HG03442 (cell line): ENCODE results near the gene PARP1.

Experiments
- ATAC-seq: cut with Tn5 transposase; IDR thresholded peaks from one replicate; pipeline ENCODE4 v1.9.1; 2021; ENCODE audit warnings: mild to moderate bottlenecking, moderate library complexity; ENCODE audit not compliant: unreplicated experiment

PARP1 gene

GRCh38 chr1:226408285-226409184, 642 bp upstream of the PARP1 start:
- no peak for ATAC-seq

DNA sequence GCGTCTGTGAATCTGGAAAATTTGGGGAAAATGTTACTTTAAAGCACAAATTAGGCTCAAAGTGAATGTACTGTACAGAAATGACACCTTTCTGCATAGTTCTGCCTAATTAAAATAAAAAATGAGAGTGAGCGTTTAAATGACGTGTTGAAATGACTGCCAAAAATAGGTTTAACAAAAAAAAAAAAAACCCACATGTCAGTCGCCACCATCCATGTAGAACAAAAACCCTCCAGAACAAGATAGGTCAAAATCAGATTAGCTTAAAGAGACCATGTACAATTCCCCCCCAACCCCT, 745 bp downstream of the PARP1 start:
- no peak for ATAC-seq

- ATAC-seq = no peak
Observed at GRCh38 chr1:226406401-226406881, 1.5 kb downstream of the PARP1 start.

DNA sequence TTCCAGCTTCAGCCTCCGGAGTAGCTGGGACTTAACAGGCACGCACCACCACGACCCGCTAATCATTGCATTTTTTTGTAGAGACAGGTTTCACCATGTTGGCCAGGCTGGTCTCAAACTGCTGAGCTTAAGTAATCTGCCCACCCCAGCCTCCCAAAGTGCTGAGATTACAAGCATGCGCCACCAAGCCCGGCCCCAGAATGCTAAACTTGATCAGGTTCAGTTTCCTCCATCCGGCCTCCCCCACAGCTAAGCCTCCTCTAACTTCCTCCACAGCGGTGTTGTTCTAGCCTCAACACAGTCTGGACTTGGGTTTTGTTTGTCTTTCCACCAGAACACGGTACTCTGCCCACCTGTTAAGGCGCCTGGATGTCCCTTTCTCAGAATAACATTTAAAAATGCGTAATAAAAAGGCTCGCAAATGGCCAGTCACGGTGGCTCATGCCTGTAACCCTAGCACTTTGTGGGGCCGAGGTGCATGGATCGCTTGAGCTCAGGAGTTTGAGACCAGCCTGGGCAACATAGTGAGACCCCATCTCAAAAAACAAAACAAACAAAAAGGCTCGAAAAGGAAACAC, 2.4 kb downstream of the PARP1 start:
- no peak for ATAC-seq

GRCh38 chr1:226404904-226405222, 3.0 kb downstream of the PARP1 start:
- no peak for ATAC-seq

DNA sequence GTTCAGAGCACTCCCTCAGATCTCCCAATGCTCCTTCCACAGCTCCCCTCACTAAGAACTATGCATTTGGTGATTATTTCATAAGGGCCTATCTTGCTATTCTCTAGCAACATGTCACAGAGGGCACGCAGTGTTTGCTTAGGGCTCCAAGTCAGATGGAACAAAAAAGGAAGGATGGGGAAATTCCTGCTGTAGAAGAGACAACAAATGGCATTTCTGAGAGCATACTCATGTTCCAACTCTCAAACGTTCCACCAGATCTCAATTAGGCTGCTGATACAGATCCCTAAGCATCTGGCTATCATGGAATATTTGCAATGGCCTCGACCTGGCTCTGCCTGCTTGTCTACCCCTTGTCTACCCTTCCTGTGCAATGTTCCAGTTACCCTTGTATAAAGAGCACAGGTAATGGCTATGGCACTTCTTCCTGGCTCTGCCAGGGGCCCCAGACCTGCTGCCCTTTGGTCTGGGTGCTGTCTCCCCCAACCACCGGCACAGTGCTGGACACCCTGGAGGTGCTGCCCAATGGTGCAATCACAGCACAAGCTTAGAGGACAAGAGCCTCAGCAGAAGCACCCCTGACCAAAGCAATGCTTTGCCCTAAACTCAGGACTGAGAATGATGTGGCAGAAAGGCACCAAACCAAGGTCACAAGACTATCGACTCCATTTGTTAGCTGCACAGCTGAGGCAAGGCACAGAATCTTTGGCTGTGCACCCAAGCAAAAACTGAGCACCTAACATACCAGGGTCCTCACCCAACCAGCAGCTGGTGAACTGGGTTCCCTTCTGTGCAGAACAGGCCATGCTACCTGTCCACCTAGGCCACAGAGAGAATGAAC, 3.6 kb downstream of the PARP1 start:
- no peak for ATAC-seq

GRCh38 chr1:226403201-226404034, 4.5 kb downstream of the PARP1 start:
- ATAC-seq = no peak

DNA sequence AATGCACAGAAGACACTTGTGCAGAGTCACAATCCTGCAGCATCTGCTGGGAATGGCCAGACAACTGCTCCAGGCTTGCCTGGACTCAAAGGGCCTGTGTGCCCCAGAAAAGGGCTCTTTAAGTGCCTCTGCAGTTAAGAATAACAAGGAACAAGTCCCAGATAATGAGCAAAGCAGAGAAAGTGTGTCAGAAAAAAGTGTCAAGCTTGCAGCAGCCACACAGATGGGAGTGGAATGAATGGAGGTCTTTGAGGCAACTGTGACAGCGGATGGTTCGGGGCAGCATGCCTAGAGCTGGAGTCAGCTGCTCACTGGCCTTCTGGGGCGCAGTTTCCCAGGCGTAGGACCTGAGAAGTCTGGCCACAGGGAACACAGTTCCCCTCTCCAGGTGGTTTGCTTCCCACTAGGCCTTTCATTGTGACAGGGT, 5.1 kb downstream of the PARP1 start:
- no peak for ATAC-seq

DNA sequence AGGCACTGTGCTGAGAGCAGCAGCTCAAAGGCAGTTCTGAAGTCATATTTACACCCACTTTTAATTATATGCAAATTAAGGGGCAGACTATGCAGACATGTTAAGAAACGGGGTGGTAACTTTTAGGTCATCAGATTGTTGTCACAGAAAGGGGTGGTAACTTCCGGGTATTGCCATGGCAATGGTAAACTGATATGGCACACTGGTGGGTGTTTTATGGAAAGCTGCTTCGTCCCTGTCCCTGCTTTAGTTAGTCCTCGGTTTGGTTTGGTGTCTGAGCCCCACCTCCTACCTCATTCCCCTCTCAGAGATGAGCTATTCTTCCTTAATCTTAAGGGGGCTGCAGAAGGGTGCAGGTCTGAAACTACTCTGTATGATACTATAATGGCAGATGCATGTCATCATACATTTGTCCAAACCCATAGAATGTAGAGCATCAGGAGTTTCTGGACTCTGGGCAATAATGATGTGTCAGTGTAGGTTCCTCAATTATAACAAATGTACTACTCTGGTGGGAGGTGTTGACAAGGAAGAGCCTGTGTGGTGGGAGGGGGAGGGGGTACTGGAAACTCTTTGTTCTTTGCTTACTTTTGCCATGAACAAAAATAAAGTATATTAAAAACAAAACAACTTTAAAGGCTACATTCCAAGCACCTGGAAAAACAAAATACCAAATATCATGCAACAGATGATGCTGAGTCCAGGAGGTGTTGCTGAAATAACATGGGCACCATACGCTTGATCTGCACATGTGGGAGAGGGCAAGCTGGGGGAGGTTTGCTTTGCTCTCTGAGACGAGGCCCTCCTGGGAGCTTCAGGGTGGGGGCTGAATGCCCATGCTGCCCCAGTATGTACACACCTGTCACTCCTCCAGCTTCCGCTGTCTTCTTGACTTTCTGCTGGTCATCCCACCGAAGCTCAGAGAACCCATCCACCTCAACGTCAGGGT, 6.3 kb downstream of the PARP1 start:
- ATAC-seq = no peak

- no peak for ATAC-seq
Observed at GRCh38 chr1:226400519-226401354, 7.2 kb downstream of the PARP1 start.

GRCh38 chr1:226397955-226398636, 9.8 kb downstream of the PARP1 start:
- no peak for ATAC-seq

DNA sequence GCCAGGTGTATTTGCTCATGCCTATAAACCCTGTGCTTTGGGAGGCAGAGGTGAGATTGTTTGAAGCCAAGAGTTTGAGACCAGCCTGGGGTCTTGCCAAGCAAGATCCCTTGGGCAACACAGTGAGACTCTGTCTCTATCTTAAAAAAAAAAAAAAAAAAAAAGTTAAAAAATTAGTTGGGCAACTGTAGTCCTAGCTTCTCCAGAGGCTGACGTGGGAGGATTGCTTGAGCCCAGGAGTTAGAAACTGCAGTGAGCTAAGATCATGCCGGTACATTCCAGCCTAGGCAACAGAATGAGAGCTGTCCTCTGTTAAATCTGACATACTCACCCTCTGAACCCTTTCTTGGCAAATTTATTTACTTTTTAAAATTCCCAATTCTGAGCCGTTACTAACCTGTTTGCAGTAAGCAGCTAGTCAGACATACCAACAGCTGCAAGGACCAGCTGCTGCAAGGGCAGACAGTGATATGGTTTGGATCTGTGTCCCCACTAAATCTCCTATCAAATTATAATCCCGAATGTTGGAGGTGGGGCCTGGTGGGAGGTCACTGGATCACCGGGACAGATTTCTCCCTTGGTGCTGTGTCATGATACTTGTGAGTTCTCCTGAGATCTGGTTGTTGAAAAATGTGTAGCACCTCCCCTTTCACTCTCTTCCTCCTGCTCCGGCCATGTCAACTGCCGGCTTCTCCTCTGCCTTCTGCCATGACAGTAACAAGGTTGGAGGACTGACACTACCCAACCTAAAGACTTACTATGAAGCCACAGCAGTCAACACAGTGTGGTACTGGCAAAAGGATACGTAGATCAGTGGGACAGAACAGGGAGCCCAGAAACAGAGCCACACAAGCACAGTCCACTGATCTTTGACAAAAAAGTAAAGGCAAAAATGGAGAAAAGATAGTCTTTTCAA, 10.6 kb downstream of the PARP1 start:
- ATAC-seq = no peak

DNA sequence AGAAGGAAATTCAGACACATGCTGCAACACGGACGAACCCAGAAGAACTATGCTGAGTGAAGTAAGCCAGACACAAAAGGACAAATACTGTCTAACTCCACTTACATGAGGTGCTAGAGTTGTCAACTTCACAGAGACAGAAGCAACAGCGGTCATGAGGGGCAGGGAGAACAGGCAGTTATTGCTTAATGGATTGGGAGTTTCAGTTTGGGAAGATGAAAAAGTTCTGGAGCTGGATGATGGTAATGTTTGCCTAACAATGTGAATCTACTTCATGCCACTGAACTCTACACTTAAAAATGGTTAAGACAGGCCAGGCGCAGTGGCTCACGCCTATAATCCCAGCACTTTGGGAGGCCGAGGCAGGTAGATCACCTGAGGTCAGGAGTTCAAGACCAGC, 12.1 kb downstream of the PARP1 start:
- ATAC-seq = no peak

DNA sequence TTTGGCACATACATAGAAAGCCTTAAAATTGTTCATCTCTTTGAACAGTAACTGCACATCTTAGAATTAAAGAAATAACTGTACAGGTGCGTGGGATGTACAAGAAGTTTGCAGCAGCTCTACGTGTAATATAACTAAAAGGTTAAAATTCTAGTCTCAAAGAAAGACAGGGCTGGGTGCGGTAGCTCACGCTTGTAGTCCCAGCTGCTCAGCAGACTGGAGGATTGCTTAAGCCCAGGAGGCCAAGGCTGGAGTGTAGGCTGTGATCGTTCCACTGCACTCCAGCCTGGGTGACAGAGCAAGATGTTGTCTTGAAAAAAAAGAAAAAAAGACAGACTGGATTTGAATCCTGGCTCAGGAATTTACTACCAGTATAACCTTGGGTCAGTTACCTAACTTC, 13.4 kb downstream of the PARP1 start:
- ATAC-seq = no peak

DNA sequence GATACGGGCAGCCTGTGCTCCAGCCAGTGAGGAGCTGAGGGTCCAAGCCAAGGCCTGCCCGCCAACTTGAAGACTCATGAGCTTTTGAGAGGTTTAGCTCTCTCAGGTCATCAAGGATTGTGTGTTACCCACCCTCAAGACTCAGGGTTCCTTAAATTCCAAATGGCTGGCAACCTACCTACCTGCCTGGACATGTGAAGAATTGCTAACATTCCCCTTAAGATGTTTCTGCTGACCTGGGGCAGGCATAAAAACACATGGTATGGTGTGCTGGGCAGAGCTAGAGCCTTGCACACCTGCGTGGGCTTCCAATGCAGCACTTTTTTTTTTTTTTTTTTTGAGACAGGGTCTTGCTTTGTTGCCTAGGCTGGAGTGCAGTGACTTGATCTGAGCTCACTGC, 17.2 kb downstream of the PARP1 start:
- ATAC-seq = no peak

- ATAC-seq = no peak
Observed at GRCh38 chr1:226388131-226388530, 19.8 kb downstream of the PARP1 start.

GRCh38 chr1:226384717-226385116, 23.2 kb downstream of the PARP1 start:
- ATAC-seq = no peak
